ENCODE results near the gene RTL10. TPM values are rescaled to one million over a fixed set of nuclear protein-coding genes. Genes with fewer than 3 reads are reported as not detected.
A peak's percentile ranks its signal among the peaks of the same experiment; 100 is the strongest.

Gene RTL10
- total RNA-seq, 1 donor from 2014 or later = 20.5 TPM

- peak; percentile 44 for DNase-seq
- no peaks in the 10 kb centered on the region for H3K9me3 ChIP-seq
- H3K4me3 ChIP-seq = no peak overlapping the region
- ATAC-seq = no peak
- intact Hi-C loops (cut with DNase I) = no loop called here
- no peak overlapping the region for H3K27ac ChIP-seq
- H3K4me1 ChIP-seq = peaks cover 31% of the 10 kb centered on the region
- TF ChIP-seq, protein P1, sequence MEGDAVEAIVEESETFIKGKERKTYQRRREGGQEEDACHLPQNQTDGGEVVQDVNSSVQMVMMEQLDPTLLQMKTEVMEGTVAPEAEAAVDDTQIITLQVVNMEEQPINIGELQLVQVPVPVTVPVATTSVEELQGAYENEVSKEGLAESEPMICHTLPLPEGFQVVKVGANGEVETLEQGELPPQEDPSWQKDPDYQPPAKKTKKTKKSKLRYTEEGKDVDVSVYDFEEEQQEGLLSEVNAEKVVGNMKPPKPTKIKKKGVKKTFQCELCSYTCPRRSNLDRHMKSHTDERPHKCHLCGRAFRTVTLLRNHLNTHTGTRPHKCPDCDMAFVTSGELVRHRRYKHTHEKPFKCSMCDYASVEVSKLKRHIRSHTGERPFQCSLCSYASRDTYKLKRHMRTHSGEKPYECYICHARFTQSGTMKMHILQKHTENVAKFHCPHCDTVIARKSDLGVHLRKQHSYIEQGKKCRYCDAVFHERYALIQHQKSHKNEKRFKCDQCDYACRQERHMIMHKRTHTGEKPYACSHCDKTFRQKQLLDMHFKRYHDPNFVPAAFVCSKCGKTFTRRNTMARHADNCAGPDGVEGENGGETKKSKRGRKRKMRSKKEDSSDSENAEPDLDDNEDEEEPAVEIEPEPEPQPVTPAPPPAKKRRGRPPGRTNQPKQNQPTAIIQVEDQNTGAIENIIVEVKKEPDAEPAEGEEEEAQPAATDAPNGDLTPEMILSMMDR (IDR thresholded peaks at IDR 0.05) = no peak
- no peaks in the 10 kb centered on the region for H3K27me3 ChIP-seq
- peaks cover 5% of the 10 kb centered on the region for H3K36me3 ChIP-seq
Observed at GRCh38 chr22:19882446-19883381, 28.0 kb upstream of the RTL10 start.

DNA sequence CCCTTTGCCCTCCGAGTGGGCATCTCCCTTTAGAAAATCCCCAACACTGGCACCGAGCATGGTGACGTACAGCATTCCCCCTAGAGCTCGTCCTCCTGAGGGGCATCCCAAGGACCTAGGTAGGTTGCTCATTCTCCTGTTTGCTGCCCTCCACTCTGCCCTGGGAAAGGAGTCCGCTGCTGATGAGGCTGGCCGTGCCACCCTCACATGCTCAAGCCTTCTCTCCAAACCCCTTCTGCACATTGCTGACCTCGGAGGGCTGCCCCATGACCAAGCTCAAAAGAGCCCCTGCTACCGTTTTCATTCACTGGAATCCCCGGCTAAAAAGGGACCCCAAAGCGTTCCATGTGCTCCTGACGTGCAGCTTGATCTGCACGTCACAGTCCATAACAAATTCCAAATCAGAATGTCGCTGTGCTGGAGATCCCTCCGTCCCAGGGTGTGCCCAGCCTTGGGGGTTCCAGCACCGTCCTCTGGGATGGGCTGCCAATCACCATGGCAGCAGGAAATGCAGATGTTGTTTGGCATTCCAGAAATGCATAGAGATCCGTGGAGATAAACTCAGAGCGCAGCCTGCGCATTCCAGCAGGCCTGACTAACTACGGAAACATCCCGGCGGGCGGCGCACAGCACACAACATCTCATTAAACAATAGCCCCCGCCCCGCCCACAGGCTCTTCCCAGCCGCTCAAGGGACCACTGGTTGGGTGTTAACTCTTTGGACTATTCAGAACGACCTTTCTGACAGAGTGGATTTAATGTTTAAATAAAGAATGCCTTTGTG is 26.3 kb upstream of the RTL10 start:
- H3K27me3 ChIP-seq = no peaks in the 10 kb centered on the region
- peak; percentile 54 for ATAC-seq
- peaks cover 17% of the 10 kb centered on the region for H3K4me1 ChIP-seq
- peaks cover 5% of the 10 kb centered on the region for H3K36me3 ChIP-seq
- H3K27ac ChIP-seq = peak overlapping the region; percentile 3
- TF ChIP-seq, protein P1 (IDR thresholded peaks at IDR 0.05) = no peak
- peak; percentile 67 for DNase-seq
- H3K4me3 ChIP-seq = no peak overlapping the region
- intact Hi-C loops (cut with DNase I) = no loop called here
- no peaks in the 10 kb centered on the region for H3K9me3 ChIP-seq

GRCh38 chr22:19879992-19880785 is 25.5 kb upstream of the RTL10 start:
- peaks cover 18% of the 10 kb centered on the region for H3K4me1 ChIP-seq
- H3K27me3 ChIP-seq = no peaks in the 10 kb centered on the region
- TF ChIP-seq, protein P1 (IDR thresholded peaks at IDR 0.05) = no peak
- H3K4me3 ChIP-seq = no peak overlapping the region
- intact Hi-C loops (cut with DNase I) = no loop called here
- no peaks in the 10 kb centered on the region for H3K9me3 ChIP-seq
- peak; percentile 58 for DNase-seq
- peaks cover 5% of the 10 kb centered on the region for H3K36me3 ChIP-seq
- no peak overlapping the region for H3K27ac ChIP-seq
- no peak for ATAC-seq

DNA sequence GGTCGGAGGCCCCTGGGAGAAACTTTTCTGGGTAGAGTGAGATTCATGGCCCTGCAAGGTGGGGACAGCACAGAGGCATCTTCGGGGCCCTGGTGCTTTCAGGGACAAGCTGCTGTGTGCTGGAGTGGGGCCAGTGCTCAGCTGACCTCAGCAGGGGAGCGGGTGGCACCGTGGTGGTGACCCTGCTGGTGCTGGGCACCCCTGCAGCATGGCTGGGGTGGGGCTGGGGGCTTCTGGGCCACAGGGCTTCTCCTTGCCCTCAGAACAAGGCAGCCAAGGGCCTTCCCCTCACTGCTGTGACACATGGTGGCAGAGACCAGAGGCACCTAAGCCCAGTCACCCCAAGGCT is 24.9 kb upstream of the RTL10 start:
- Histone ChIP-seq H3K27me3 (no peaks in the 10 kb centered on the region), H3K36me3 (peaks cover 5% of the 10 kb centered on the region), H3K27ac (no peak overlapping the region), H3K4me3 (no peak overlapping the region), H3K4me1 (peaks cover 24% of the 10 kb centered on the region), H3K9me3 (no peaks in the 10 kb centered on the region)
- ATAC-seq (no peak), DNase-seq (no peak)
- TF ChIP-seq, protein P1 (IDR thresholded peaks at IDR 0.05) = no peak
- intact Hi-C loops (cut with DNase I) = no loop called here

- H3K4me1 ChIP-seq = peaks cover 28% of the 10 kb centered on the region
- TF ChIP-seq, protein P1 (IDR thresholded peaks at IDR 0.05) = no peak
- DNase-seq = peak; percentile 48
Observed at GRCh38 chr22:19879246-19879570, 24.5 kb upstream of the RTL10 start.

More at GRCh38 chr22:19879246-19879570, 24.5 kb upstream of the RTL10 start:
- Histone ChIP-seq H3K4me3 (no peak overlapping the region), H3K36me3 (peaks cover 5% of the 10 kb centered on the region), H3K9me3 (no peaks in the 10 kb centered on the region), H3K27ac (no peak overlapping the region), H3K27me3 (no peaks in the 10 kb centered on the region)
- intact Hi-C loops (cut with DNase I) = no loop called here
- ATAC-seq = no peak

Data from upper lobe of right lung (tissue), 1 donor.